DND-41 (cell line): ENCODE measurements around the gene KCNN2.

Source experiments
- ATAC-seq: fragments of 200-7000 bp; cut with Tn5 transposase; 3 replicates; pipeline ENCODE4 v1.9.1; 2021; ENCODE audit warnings: low read depth; ENCODE audit not compliant: insufficient read depth
- DNase-seq: peaks from one replicate; pipeline ENCODE4 v3.0.0-alpha.2; 2020
- H2AFZ ChIP-seq: 2 replicates; pipeline ENCODE4 v1.6.0; 2012; ENCODE audit warnings: low read depth, low read length
- H3K27ac ChIP-seq: 2 replicates; pipeline ENCODE4 v1.5.1; 2012; ENCODE audit warnings: low read length, inconsistent platforms
- H3K27me3 ChIP-seq: fragments of 200-600 bp; sonication (generic); 2 replicates; pipeline ENCODE4 v1.6.0; 2012; ENCODE audit warnings: low read length, mild to moderate bottlenecking, inconsistent platforms; ENCODE audit not compliant: insufficient read depth, poor library complexity
- H3K36me3 ChIP-seq: 2 replicates; pipeline ENCODE4 v1.5.1; 2012; ENCODE audit warnings: low read length, inconsistent platforms; ENCODE audit not compliant: insufficient read depth
- H3K4me1 ChIP-seq: 2 replicates; pipeline ENCODE4 v1.5.1; 2012; ENCODE audit warnings: mild to moderate bottlenecking, low read length; ENCODE audit not compliant: insufficient read depth
- H3K4me2 ChIP-seq: 2 replicates; pipeline ENCODE4 v1.6.0; 2012; ENCODE audit warnings: mild to moderate bottlenecking, moderate library complexity, low read length, inconsistent platforms; ENCODE audit not compliant: insufficient read depth
- H3K4me3 ChIP-seq, 2 experiments: fragments of 200-600 bp in 1 of 2; shearing (Covaris generic) in 1 of 2; 2 replicates each; pipeline ENCODE4 v1.5.1; 2012 to 2016; ENCODE audit warnings: inconsistent platforms in 2 of 2, low read length in 2 of 2, mild to moderate bottlenecking in 2 of 2, low read depth in 1 of 2, moderate library complexity in 1 of 2
- H3K79me2 ChIP-seq: 2 replicates; pipeline ENCODE4 v1.6.0; 2012; ENCODE audit warnings: low read length, inconsistent platforms; ENCODE audit not compliant: insufficient read depth
- H3K9ac ChIP-seq: 2 replicates; pipeline ENCODE4 v1.6.0; 2012; ENCODE audit warnings: low read depth, mild to moderate bottlenecking, inconsistent platforms, low read length, moderate library complexity
- H3K9me3 ChIP-seq: 2 replicates; pipeline ENCODE4 v1.5.1; 2012; ENCODE audit warnings: low read length, moderate library complexity, mild to moderate bottlenecking, inconsistent platforms; ENCODE audit not compliant: insufficient read depth, severe bottlenecking
- H4K20me1 ChIP-seq: 2 replicates; pipeline ENCODE4 v1.6.0; 2012; ENCODE audit warnings: low read length; ENCODE audit not compliant: insufficient read depth
- EZH2 ChIP-seq: IDR thresholded peaks from 3 replicates; pipeline ENCODE4 v1.6.1; 2012; ENCODE audit warnings: borderline replicate concordance, low read depth, mild to moderate bottlenecking, moderate library complexity, low read length, inconsistent platforms; ENCODE audit not compliant: severe bottlenecking
- TF ChIP-seq, protein P1 (sequence below): IDR thresholded peaks from 2 replicates; pipeline ENCODE4 v1.5.1; 2012; ENCODE audit warnings: borderline replicate concordance, low read length, moderate library complexity, mild to moderate bottlenecking; ENCODE audit not compliant: poor library complexity, severe bottlenecking; ENCODE audit errors: extremely low read depth

KCNN2 gene

DNA sequence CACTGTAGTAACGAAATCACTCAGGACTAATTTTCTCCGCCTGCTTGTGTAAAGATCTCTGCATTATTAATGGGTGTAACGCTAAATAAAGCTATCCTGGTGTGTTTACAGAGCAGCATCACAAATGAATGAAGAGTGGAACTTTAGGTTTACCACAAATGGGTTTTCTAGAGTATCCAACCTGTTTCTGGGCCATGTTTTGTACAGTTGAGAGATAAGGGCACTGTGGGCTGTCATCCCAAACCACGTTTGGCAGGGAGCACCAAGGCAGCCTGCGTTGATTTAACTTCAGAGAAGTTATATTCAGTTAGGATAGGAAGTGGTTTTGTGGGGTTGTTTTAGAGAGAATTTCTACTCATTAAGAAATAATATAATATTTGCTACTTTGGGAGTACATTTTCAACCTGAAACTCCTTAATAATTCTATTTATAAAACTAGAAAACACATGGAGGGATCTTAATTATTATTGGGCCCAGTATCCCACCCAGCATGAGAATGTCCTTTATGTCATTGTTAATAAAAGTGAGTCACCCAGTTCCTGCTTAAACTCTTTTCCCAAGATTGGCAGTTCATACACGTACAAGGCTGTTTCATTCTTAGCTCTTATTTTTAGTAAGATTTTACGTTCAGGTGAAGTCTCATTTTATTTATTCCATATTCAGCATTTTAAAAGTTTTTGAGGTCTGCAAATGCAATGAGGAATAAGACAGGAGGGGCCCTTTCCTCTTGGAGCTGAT lies 8.0 kb downstream of the KCNN2 start:
- Histone ChIP-seq H3K9me3 (no peaks in the 10 kb centered on the region), H3K36me3 (no peaks in the 10 kb centered on the region), H3K27me3 (no peaks in the 10 kb centered on the region), H3K4me3 (no peak overlapping the region), H3K9ac (no peak overlapping the region), H3K79me2 (no peaks in the 10 kb centered on the region), H2AFZ (no peak overlapping the region), H3K4me2 (peak overlapping the region; percentile 20; the same call in 1 of the 2 replicates), H3K27ac (peak overlapping the region; percentile 55; the same call in 1 of the 2 replicates), H4K20me1 (no peaks in the 10 kb centered on the region), H3K4me1 (peaks cover 35% of the 10 kb centered on the region)
- TF ChIP-seq, protein P1, sequence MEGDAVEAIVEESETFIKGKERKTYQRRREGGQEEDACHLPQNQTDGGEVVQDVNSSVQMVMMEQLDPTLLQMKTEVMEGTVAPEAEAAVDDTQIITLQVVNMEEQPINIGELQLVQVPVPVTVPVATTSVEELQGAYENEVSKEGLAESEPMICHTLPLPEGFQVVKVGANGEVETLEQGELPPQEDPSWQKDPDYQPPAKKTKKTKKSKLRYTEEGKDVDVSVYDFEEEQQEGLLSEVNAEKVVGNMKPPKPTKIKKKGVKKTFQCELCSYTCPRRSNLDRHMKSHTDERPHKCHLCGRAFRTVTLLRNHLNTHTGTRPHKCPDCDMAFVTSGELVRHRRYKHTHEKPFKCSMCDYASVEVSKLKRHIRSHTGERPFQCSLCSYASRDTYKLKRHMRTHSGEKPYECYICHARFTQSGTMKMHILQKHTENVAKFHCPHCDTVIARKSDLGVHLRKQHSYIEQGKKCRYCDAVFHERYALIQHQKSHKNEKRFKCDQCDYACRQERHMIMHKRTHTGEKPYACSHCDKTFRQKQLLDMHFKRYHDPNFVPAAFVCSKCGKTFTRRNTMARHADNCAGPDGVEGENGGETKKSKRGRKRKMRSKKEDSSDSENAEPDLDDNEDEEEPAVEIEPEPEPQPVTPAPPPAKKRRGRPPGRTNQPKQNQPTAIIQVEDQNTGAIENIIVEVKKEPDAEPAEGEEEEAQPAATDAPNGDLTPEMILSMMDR: no peak
- no peak for TF ChIP-seq EZH2
- ATAC-seq (peak; percentile 87), DNase-seq (peak; percentile 44)

- no peak overlapping the region for H3K4me3 ChIP-seq
- no peaks in the 10 kb centered on the region for H3K79me2 ChIP-seq
- H3K9me3 ChIP-seq: no peaks in the 10 kb centered on the region
- no peak overlapping the region for H3K4me2 ChIP-seq
- no peaks in the 10 kb centered on the region for H3K4me1 ChIP-seq
- DNase-seq: no peak
- H3K9ac ChIP-seq: no peak overlapping the region
- ATAC-seq: no peak
- H3K36me3 ChIP-seq: no peaks in the 10 kb centered on the region
- H4K20me1 ChIP-seq: no peaks in the 10 kb centered on the region
- H3K27me3 ChIP-seq: no peaks in the 10 kb centered on the region
- no peak overlapping the region for H3K27ac ChIP-seq
- no peak for TF ChIP-seq EZH2
- TF ChIP-seq, protein P1: no peak
- no peak overlapping the region for H2AFZ ChIP-seq
These were observed 15.4 kb downstream of the KCNN2 start for GRCh38 chr5:114377050-114377844.

- Histone ChIP-seq H3K27me3 (no peaks in the 10 kb centered on the region), H3K27ac (no peak overlapping the region), H3K9ac (no peak overlapping the region), H2AFZ (no peak overlapping the region), H3K4me3 (no peak overlapping the region), H4K20me1 (no peaks in the 10 kb centered on the region), H3K4me1 (no peaks in the 10 kb centered on the region), H3K79me2 (no peaks in the 10 kb centered on the region), H3K4me2 (no peak overlapping the region), H3K9me3 (no peaks in the 10 kb centered on the region), H3K36me3 (no peaks in the 10 kb centered on the region)
- DNase-seq: no peak
- ATAC-seq: no peak
- TF ChIP-seq, protein P1: no peak
- no peak for TF ChIP-seq EZH2
These were observed 16.1 kb downstream of the KCNN2 start for GRCh38 chr5:114377946-114378345.
